ENCODE data around the gene STARD7. TPM values are rescaled to one million over a fixed set of nuclear protein-coding genes. Genes with fewer than 3 reads are reported as not detected.

STARD7 gene
- total and polyA plus RNA-seq, 9 of the 15 experiments (the other 6 are each of a cell fraction or from before 2014, with no cell fraction given) = 90.9 to 196 (median 145) TPM

DNA sequence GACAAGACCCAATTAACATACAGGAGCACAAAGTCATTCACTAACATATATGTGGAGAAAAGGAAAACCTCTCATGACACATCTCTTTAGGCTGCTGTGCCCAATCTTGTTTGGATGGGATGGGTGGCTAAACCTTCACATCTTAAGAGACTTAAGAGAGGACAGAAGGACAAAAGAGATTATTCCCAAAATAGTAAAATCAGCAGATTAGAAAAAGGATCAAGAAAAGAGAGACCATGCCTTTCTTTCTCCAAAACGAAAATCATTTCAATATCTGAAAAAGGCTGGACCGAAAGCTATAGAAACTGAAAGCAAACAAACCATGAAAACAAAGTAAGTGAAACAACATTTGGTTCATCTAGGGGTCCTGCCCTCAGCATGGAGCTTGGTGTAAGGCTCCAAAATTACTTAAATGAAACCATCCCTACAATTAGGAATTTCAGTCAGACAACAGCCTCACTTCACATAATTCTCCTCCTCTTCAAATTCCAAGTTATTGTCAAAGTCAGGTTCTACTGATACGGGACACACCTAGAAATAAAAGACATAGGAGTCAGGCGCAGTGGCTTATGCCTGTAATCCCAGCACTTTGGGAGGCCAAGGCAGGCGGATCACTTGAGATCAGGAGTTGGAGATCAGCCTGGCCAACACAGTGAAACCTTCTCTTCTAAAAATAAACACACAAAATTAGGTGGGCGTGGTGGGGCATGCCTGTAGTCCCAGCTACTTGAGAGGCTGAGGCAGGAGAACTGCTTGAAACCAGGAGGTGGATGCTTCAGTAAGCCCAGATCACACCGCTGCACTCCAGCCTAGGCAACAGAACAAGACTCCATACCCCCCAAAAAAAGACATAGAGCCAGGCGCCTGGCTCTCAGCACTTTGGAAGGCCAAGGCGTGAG is 5.2 kb downstream of the STARD7 start:
- TF ChIP-seq C11orf30 (IDR thresholded peaks at IDR 0.05; ENCODE audit: low read depth) = peak; percentile 50
- peak; percentile 58; the same call in 1 of the 2 replicates for TF ChIP-seq ZNF316 (IDR thresholded peaks at IDR 0.05)
- TF ChIP-seq XRCC5 (IDR thresholded peaks at IDR 0.05; ENCODE audit: low read depth, low read length) = no peak
- 69% methylated on average over 9 of the region's 9 CpGs for WGBS (ENCODE audit: insufficient coverage, low coverage, missing lambda C conversion rate)
- Histone ChIP-seq H3K9me1 (ENCODE audit: control insufficient read depth, insufficient read depth, low read length) (peaks cover 1% of the 10 kb centered on the region), H4K20me1 (replicated peaks; ENCODE audit: control insufficient read depth, insufficient read depth, low read length) (peaks cover 34% of the 10 kb centered on the region), H2AFZ (ENCODE audit: low read depth, low read length) (no peak overlapping the region), H3K9me3 (replicated peaks; ENCODE audit: control insufficient read depth, insufficient read depth, low read depth, low read length) (no peaks in the 10 kb centered on the region), H3K27me3 (ENCODE audit: control insufficient read depth in 2 of 2, insufficient read depth in 2 of 2, low read length in 2 of 2) (no peaks in the 10 kb centered on the region), H3K36me3 (ENCODE audit: control insufficient read depth, insufficient read depth, low read length) (peaks cover 63% of the 10 kb centered on the region), H3K4me2 (ENCODE audit: insufficient read depth, low read length) (peak overlapping the region; percentile 2), H3K79me2 (ENCODE audit: control insufficient read depth, insufficient read depth, low read length) (peaks cover 99% of the 10 kb centered on the region), H3K9ac (ENCODE audit: insufficient read depth in 1 of 2, low read depth in 2 of 2, low read length in 2 of 2) (no peak overlapping the region; a peak in 2 of 4 replicates), H3K4me1 (replicated peaks in 1 of 2; ENCODE audit: control insufficient read depth in 2 of 2, insufficient read depth in 2 of 2, low read length in 2 of 2) (peaks cover 18 to 37% of the 10 kb centered on the region in 2 experiments), H3K27ac (ENCODE audit: extremely low read depth, low read depth, low read length) (peak overlapping the region; percentile 5; the same call in 1 of the 3 replicates), H3K4me3 (no peak overlapping the region)
- ChIA-PET CTCF (ENCODE audit: low intra/inter-chr PET ratio) (no interaction called here), POLR2A (interaction anchor here (0.9 to 1.4 kb wide), 2 partner anchors 18 to 29 kb away, joined by 3 to 4 read pairs; no protein-coding TSS in a partner anchor)
- FAIRE-seq = no peak
- no peak for ATAC-seq
- in situ Hi-C loops (cut with MboI) = no loop called here
- no peak for DNase-seq (ENCODE audit: extremely low read depth in 1 of 4, low spot score in 3 of 4)
- no TSS peak for BruUV-seq (replicated peaks)
- intact Hi-C loops (cut with micrococcal nuclease) = no loop called here

All from K562 (cell line).